Measurements from ENCODE around the gene IZUMO1. TPM values are rescaled to one million over a fixed set of nuclear protein-coding genes. Genes with fewer than 3 reads are reported as not detected.

Gene IZUMO1
- polyA plus RNA-seq (not detected in 2 replicates), polyA minus RNA-seq (not detected in 2 replicates)

DNA sequence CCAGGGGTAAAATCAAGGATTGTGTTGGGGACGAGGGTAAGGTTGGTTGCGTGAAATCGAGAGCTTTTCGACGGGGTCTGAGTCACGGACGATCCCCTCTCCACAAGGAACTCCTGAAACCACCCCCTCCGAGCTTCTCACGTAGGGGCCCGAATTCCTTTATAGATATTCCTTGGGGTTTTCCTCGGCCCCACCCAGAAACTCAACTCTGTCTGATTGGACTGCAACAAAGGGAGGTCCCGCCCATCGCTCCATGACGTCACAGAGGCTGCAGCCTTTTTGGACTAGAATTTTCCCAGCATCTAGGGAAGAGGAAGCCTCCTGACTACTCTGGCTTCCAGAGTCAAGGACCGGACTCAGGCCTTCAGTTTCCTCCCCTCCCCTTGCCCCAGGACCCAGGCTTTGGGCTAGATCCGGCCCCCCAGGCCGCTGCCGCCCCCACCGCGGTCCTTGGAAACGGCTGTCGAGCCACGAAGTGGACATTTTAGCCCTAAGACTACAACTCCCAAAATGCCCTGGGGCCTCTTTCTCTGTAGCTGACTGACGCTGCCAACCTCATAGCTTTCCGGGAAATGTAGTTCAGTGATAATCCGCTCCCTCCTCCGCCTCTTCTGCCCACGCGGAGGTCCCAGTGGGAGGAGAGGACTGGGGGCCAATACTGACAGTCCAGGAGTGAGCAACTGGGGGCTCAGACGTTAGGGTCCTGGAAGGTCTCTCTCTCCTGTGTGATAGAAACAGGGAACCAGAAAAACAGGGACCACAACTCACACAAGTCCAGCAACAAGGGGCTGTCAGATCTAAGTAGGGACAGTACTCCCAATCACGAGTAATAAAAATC, at the start of gene IZUMO1:
IZUMO1 (minus strand) TSS at position 172 of the 838 bp plus-strand sequence. CDS start 1,050 bp downstream, outside the sequence.
- H3K9me3 ChIP-seq (ENCODE audit: low read length): no peaks in the 10 kb centered on the region
- H3K4me3 ChIP-seq (ENCODE audit: low read length): peak within 1 kb of the TSS; percentile 57
- no peaks in the 10 kb centered on the region for H3K79me2 ChIP-seq (replicated peaks; ENCODE audit: insufficient read depth, low read length)
- no peaks in the 10 kb centered on the region for H3F3A ChIP-seq (ENCODE audit: insufficient read depth, low read length, poor library complexity, severe bottlenecking)
- no peak within 1 kb of the TSS for H3K4me2 ChIP-seq (ENCODE audit: low read length)
- peaks cover 9% of the 10 kb centered on the region for H3K27me3 ChIP-seq (ENCODE audit: insufficient read depth, low read depth, low read length)
- no peaks in the 10 kb centered on the region for H3K36me3 ChIP-seq (ENCODE audit: insufficient read depth, low read length)
- H4K20me1 ChIP-seq (ENCODE audit: insufficient read depth): no peaks in the 10 kb centered on the region
- TF ChIP-seq TAF1 (IDR thresholded peaks at IDR 0.05; ENCODE audit: low read depth) (no peak), SMC3 (conservative IDR thresholded peaks at IDR 0.05; ENCODE audit: poor library complexity) (no peak), EP300 (conservative IDR thresholded peaks at IDR 0.05; ENCODE audit: poor library complexity, severe bottlenecking) (no peak), MXI1 (conservative IDR thresholded peaks at IDR 0.05; ENCODE audit: poor library complexity, severe bottlenecking) (no peak), RAD21 (conservative IDR thresholded peaks at IDR 0.05) (no peak), EZH2 (IDR thresholded peaks at IDR 0.05; ENCODE audit: borderline replicate concordance, insufficient read depth, low read length, poor library complexity, severe bottlenecking) (no peak), POLR2AphosphoS5 (IDR thresholded peaks at IDR 0.05) (no peak)
- TF ChIP-seq, protein P1, sequence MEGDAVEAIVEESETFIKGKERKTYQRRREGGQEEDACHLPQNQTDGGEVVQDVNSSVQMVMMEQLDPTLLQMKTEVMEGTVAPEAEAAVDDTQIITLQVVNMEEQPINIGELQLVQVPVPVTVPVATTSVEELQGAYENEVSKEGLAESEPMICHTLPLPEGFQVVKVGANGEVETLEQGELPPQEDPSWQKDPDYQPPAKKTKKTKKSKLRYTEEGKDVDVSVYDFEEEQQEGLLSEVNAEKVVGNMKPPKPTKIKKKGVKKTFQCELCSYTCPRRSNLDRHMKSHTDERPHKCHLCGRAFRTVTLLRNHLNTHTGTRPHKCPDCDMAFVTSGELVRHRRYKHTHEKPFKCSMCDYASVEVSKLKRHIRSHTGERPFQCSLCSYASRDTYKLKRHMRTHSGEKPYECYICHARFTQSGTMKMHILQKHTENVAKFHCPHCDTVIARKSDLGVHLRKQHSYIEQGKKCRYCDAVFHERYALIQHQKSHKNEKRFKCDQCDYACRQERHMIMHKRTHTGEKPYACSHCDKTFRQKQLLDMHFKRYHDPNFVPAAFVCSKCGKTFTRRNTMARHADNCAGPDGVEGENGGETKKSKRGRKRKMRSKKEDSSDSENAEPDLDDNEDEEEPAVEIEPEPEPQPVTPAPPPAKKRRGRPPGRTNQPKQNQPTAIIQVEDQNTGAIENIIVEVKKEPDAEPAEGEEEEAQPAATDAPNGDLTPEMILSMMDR (IDR thresholded peaks at IDR 0.05; ENCODE audit: poor library complexity, severe bottlenecking): no peak
- TF ChIP-seq, protein P2, sequence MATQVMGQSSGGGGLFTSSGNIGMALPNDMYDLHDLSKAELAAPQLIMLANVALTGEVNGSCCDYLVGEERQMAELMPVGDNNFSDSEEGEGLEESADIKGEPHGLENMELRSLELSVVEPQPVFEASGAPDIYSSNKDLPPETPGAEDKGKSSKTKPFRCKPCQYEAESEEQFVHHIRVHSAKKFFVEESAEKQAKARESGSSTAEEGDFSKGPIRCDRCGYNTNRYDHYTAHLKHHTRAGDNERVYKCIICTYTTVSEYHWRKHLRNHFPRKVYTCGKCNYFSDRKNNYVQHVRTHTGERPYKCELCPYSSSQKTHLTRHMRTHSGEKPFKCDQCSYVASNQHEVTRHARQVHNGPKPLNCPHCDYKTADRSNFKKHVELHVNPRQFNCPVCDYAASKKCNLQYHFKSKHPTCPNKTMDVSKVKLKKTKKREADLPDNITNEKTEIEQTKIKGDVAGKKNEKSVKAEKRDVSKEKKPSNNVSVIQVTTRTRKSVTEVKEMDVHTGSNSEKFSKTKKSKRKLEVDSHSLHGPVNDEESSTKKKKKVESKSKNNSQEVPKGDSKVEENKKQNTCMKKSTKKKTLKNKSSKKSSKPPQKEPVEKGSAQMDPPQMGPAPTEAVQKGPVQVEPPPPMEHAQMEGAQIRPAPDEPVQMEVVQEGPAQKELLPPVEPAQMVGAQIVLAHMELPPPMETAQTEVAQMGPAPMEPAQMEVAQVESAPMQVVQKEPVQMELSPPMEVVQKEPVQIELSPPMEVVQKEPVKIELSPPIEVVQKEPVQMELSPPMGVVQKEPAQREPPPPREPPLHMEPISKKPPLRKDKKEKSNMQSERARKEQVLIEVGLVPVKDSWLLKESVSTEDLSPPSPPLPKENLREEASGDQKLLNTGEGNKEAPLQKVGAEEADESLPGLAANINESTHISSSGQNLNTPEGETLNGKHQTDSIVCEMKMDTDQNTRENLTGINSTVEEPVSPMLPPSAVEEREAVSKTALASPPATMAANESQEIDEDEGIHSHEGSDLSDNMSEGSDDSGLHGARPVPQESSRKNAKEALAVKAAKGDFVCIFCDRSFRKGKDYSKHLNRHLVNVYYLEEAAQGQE (IDR thresholded peaks at IDR 0.05; ENCODE audit: borderline replicate concordance): no peak
- H2AFZ ChIP-seq (ENCODE audit: low read depth, low read length): no peak within 1 kb of the TSS
- no peaks in the 10 kb centered on the region for H3K9me2 ChIP-seq (ENCODE audit: insufficient read depth, low read length)
- H3K9ac ChIP-seq (ENCODE audit: low read length): peak within 1 kb of the TSS; percentile 46
- H3K27ac ChIP-seq (ENCODE audit: low read length): no peak within 1 kb of the TSS

DNA sequence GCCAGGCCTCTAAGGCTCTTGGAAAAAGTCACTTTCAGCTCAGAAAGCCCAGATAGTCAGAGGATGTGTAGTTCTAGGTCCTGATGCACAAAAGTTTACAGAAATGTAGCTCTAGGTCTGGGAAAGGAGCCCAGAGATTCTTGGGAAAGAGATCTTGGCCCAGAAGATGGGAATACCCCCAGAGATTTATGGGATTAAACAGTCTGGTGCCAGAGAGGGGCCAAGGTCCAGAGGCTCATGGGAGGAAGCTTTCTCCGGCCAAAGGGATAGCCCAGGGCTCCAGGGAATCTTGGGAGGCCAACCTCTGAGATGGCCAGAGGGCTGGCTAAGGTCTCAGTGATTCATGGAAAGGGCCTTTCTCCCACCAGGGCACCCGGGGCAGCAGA, 49.0 kb upstream of the IZUMO1 start:
- TF ChIP-seq, protein P2 (IDR thresholded peaks at IDR 0.05; ENCODE audit: borderline replicate concordance): no peak
- no peak for TF ChIP-seq MXI1 (conservative IDR thresholded peaks at IDR 0.05; ENCODE audit: poor library complexity, severe bottlenecking)
- TF ChIP-seq, protein P1 (IDR thresholded peaks at IDR 0.05; ENCODE audit: poor library complexity, severe bottlenecking): no peak
- TF ChIP-seq SMC3 (conservative IDR thresholded peaks at IDR 0.05; ENCODE audit: poor library complexity): no peak
- TF ChIP-seq EZH2 (IDR thresholded peaks at IDR 0.05; ENCODE audit: borderline replicate concordance, insufficient read depth, low read length, poor library complexity, severe bottlenecking): no peak
- no peak for TF ChIP-seq EP300 (conservative IDR thresholded peaks at IDR 0.05; ENCODE audit: poor library complexity, severe bottlenecking)
- TF ChIP-seq TAF1 (IDR thresholded peaks at IDR 0.05; ENCODE audit: low read depth): no peak
- H3K79me2 ChIP-seq (replicated peaks; ENCODE audit: insufficient read depth, low read length): no peaks in the 10 kb centered on the region
- no peak overlapping the region for H2AFZ ChIP-seq (ENCODE audit: low read depth, low read length)
- no peaks in the 10 kb centered on the region for H3F3A ChIP-seq (ENCODE audit: insufficient read depth, low read length, poor library complexity, severe bottlenecking)
- H3K4me3 ChIP-seq (ENCODE audit: low read length): peak overlapping the region; percentile 65
- no peak overlapping the region for H3K4me2 ChIP-seq (ENCODE audit: low read length)
- H3K9me2 ChIP-seq (ENCODE audit: insufficient read depth, low read length): no peaks in the 10 kb centered on the region
- H3K27ac ChIP-seq (ENCODE audit: low read length): peak overlapping the region; percentile 86
- no peaks in the 10 kb centered on the region for H3K36me3 ChIP-seq (ENCODE audit: insufficient read depth, low read length)
- H3K9me3 ChIP-seq (ENCODE audit: low read length): no peaks in the 10 kb centered on the region
- no peaks in the 10 kb centered on the region for H4K20me1 ChIP-seq (ENCODE audit: insufficient read depth)
- H3K9ac ChIP-seq (ENCODE audit: low read length): no peak overlapping the region
- no peaks in the 10 kb centered on the region for H3K27me3 ChIP-seq (ENCODE audit: insufficient read depth, low read depth, low read length)
